ENCODE data around the gene TSSK2.

The TSSK2 gene

GRCh38 chr22:19128946-19129727, 2.0 kb upstream of the TSSK2 start:
- Histone ChIP-seq H3K4me3 (ENCODE audit: low read length in 2 of 2) (peak overlapping the region in 1 of 2 donors; percentile 6), H3K79me1 (ENCODE audit: low read depth, low read length) (peaks cover 6% of the 10 kb centered on the region), H3K36me3 (replicated peaks in 1 of 2; ENCODE audit: control insufficient read depth in 2 of 2, insufficient read depth in 2 of 2, low read length in 2 of 2) (peaks cover 18 to 30% of the 10 kb centered on the region in 2 donors), H2AK5ac (ENCODE audit: low read depth, low read length) (no peak overlapping the region), H2AFZ (ENCODE audit: low read length) (no peak overlapping the region), H3K9ac (ENCODE audit: low read depth, low read length, poor library complexity) (no peak overlapping the region), H3K4me2 (ENCODE audit: insufficient read depth, low read length, poor library complexity, severe bottlenecking) (no peak overlapping the region), H3K9me3 (replicated peaks in 1 of 2; ENCODE audit: control insufficient read depth in 2 of 2, insufficient read depth in 1 of 2, low read depth in 1 of 2, low read length in 2 of 2) (no peaks in the 10 kb centered on the region), H3K27me3 (ENCODE audit: control insufficient read depth in 3 of 3, insufficient read depth in 3 of 3, low read depth in 1 of 3, low read length in 3 of 3) (peaks cover 0 to 3% (median 0%) of the 10 kb centered on the region in 3 experiments), H3K18ac (ENCODE audit: low read length) (no peak overlapping the region), H2BK12ac (ENCODE audit: low read length) (no peak overlapping the region), H3K4ac (ENCODE audit: low read length) (no peak overlapping the region), H4K91ac (ENCODE audit: low read depth, low read length, poor library complexity) (no peak overlapping the region), H2BK15ac (ENCODE audit: low read length) (no peak overlapping the region), H3K23ac (ENCODE audit: low read depth, low read length, poor library complexity) (no peak overlapping the region), H3K27ac (replicated peaks; ENCODE audit: low read length) (no peak overlapping the region), H2BK5ac (ENCODE audit: low read length) (no peak overlapping the region), H3K4me1 (ENCODE audit: control insufficient read depth in 2 of 2, insufficient read depth in 1 of 2, low read depth in 1 of 2, low read length in 2 of 2) (no peaks in the 10 kb centered on the region), H2BK120ac (ENCODE audit: low read depth, low read length) (no peak overlapping the region), H3K14ac (ENCODE audit: low read length) (no peak overlapping the region), H4K8ac (ENCODE audit: low read depth, low read length) (no peak overlapping the region)
- no peak for DNase-seq (ENCODE audit: low spot score)
- WGBS, 2 donors (ENCODE audit: extremely low coverage in 2 of 2, insufficient read length in 2 of 2, insufficient replicate concordance in 1 of 2), result no CpG with 5 or more reads among the region's 7 CpGs

DNA sequence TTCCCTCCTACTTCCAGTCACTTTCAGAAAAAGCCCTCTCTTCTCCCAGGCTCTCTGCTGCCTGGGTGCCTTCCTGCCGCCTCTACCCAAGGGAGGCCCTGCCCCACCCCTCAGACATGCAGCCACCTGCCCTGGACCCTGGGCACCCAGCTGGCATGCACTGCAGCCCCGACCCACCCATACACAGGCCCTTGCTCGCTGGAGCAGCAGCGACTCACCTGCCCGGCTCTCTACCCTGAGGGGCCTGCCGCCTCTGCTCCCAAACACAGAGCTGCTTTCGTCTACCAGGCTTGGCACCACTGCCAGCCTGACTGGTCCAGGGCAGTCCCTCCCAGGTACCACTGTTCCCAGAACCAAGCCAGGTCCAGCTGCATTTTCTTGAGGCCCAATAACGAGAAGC, 1.2 kb upstream of the TSSK2 start:
- DNase-seq (ENCODE audit: low spot score), result no peak
- H2BK15ac ChIP-seq (ENCODE audit: low read length), result no peak overlapping the region
- H2BK120ac ChIP-seq (ENCODE audit: low read depth, low read length), result no peak overlapping the region
- H3K27me3 ChIP-seq (ENCODE audit: control insufficient read depth in 3 of 3, insufficient read depth in 3 of 3, low read depth in 1 of 3, low read length in 3 of 3), result peaks cover 0 to 3% (median 0%) of the 10 kb centered on the region in 3 experiments
- H3K4me1 ChIP-seq (ENCODE audit: control insufficient read depth in 2 of 2, insufficient read depth in 1 of 2, low read depth in 1 of 2, low read length in 2 of 2), result no peaks in the 10 kb centered on the region
- H3K79me1 ChIP-seq (ENCODE audit: low read depth, low read length), result peaks cover 10% of the 10 kb centered on the region
- no CpG with 5 or more reads among the region's 8 CpGs for WGBS, 2 donors (ENCODE audit: extremely low coverage in 2 of 2, insufficient read length in 2 of 2, insufficient replicate concordance in 1 of 2)
- no peak overlapping the region for H2BK5ac ChIP-seq (ENCODE audit: low read length)
- no peak overlapping the region for H3K14ac ChIP-seq (ENCODE audit: low read length)
- H3K9me3 ChIP-seq (replicated peaks in 1 of 2; ENCODE audit: control insufficient read depth in 2 of 2, insufficient read depth in 1 of 2, low read depth in 1 of 2, low read length in 2 of 2), result no peaks in the 10 kb centered on the region
- H4K91ac ChIP-seq (ENCODE audit: low read depth, low read length, poor library complexity), result no peak overlapping the region
- peak overlapping the region; percentile 60 for H3K23ac ChIP-seq (ENCODE audit: low read depth, low read length, poor library complexity)
- no peak overlapping the region for H3K18ac ChIP-seq (ENCODE audit: low read length)
- H3K9ac ChIP-seq (ENCODE audit: low read depth, low read length, poor library complexity), result peak overlapping the region; percentile 12
- H3K4me3 ChIP-seq (ENCODE audit: low read length in 2 of 2), result no peak overlapping the region
- no peak overlapping the region for H2AK5ac ChIP-seq (ENCODE audit: low read depth, low read length)
- H4K8ac ChIP-seq (ENCODE audit: low read depth, low read length), result no peak overlapping the region
- H3K4ac ChIP-seq (ENCODE audit: low read length), result no peak overlapping the region
- no peak overlapping the region for H3K27ac ChIP-seq (replicated peaks; ENCODE audit: low read length)
- no peak overlapping the region for H2AFZ ChIP-seq (ENCODE audit: low read length)
- no peak overlapping the region for H3K4me2 ChIP-seq (ENCODE audit: insufficient read depth, low read length, poor library complexity, severe bottlenecking)
- H3K36me3 ChIP-seq (replicated peaks in 1 of 2; ENCODE audit: control insufficient read depth in 2 of 2, insufficient read depth in 2 of 2, low read length in 2 of 2), result peaks cover 26 to 37% of the 10 kb centered on the region in 2 donors
- no peak overlapping the region for H2BK12ac ChIP-seq (ENCODE audit: low read length)

DNA sequence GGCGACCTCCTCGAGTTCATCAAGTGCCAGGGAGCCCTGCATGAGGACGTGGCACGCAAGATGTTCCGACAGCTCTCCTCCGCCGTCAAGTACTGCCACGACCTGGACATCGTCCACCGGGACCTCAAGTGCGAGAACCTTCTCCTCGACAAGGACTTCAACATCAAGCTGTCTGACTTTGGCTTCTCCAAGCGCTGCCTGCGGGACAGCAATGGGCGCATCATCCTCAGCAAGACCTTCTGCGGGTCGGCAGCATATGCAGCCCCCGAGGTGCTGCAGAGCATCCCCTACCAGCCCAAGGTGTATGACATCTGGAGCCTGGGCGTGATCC, 542 bp downstream of the TSSK2 start:
- H3K23ac ChIP-seq (ENCODE audit: low read depth, low read length, poor library complexity), result peak overlapping the region; percentile 59
- no peak overlapping the region for H4K8ac ChIP-seq (ENCODE audit: low read depth, low read length)
- peaks cover 37 to 52% of the 10 kb centered on the region in 2 donors for H3K36me3 ChIP-seq (replicated peaks in 1 of 2; ENCODE audit: control insufficient read depth in 2 of 2, insufficient read depth in 2 of 2, low read length in 2 of 2)
- H2BK15ac ChIP-seq (ENCODE audit: low read length), result no peak overlapping the region
- no peak overlapping the region for H3K27ac ChIP-seq (replicated peaks; ENCODE audit: low read length)
- H2AFZ ChIP-seq (ENCODE audit: low read length), result no peak overlapping the region
- H2AK5ac ChIP-seq (ENCODE audit: low read depth, low read length), result no peak overlapping the region
- H3K4ac ChIP-seq (ENCODE audit: low read length), result no peak overlapping the region
- H3K27me3 ChIP-seq (ENCODE audit: control insufficient read depth in 3 of 3, insufficient read depth in 3 of 3, low read depth in 1 of 3, low read length in 3 of 3), result no peaks in the 10 kb centered on the region
- no peak overlapping the region for H3K4me3 ChIP-seq (ENCODE audit: low read length in 2 of 2)
- H2BK12ac ChIP-seq (ENCODE audit: low read length), result no peak overlapping the region
- no peak overlapping the region for H3K4me2 ChIP-seq (ENCODE audit: insufficient read depth, low read length, poor library complexity, severe bottlenecking)
- no CpG with 5 or more reads among the region's 19 CpGs for WGBS, 2 donors (ENCODE audit: extremely low coverage in 2 of 2, insufficient read length in 2 of 2, insufficient replicate concordance in 1 of 2)
- no peak overlapping the region for H4K91ac ChIP-seq (ENCODE audit: low read depth, low read length, poor library complexity)
- no peak overlapping the region for H3K14ac ChIP-seq (ENCODE audit: low read length)
- no peak overlapping the region for H3K18ac ChIP-seq (ENCODE audit: low read length)
- H2BK120ac ChIP-seq (ENCODE audit: low read depth, low read length), result no peak overlapping the region
- no peaks in the 10 kb centered on the region for H3K9me3 ChIP-seq (replicated peaks in 1 of 2; ENCODE audit: control insufficient read depth in 2 of 2, insufficient read depth in 1 of 2, low read depth in 1 of 2, low read length in 2 of 2)
- no peak for DNase-seq (ENCODE audit: low spot score)
- no peak overlapping the region for H2BK5ac ChIP-seq (ENCODE audit: low read length)
- H3K79me1 ChIP-seq (ENCODE audit: low read depth, low read length), result peaks cover 10% of the 10 kb centered on the region
- no peaks in the 10 kb centered on the region for H3K4me1 ChIP-seq (ENCODE audit: control insufficient read depth in 2 of 2, insufficient read depth in 1 of 2, low read depth in 1 of 2, low read length in 2 of 2)
- no peak overlapping the region for H3K9ac ChIP-seq (ENCODE audit: low read depth, low read length, poor library complexity)

DNA sequence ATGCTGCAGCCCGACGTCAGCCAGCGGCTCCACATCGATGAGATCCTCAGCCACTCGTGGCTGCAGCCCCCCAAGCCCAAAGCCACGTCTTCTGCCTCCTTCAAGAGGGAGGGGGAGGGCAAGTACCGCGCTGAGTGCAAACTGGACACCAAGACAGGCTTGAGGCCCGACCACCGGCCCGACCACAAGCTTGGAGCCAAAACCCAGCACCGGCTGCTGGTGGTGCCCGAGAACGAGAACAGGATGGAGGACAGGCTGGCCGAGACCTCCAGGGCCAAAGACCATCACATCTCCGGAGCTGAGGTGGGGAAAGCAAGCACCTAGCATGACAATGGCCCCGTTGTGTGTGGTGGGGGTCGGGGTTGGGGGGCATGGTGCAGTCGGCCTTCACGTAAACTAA, 1.0 kb downstream of the TSSK2 start:
- H2AFZ ChIP-seq (ENCODE audit: low read length), result no peak overlapping the region

More for the DNA sequence above, 1.0 kb downstream of the TSSK2 start:
- Histone ChIP-seq H3K4ac (ENCODE audit: low read length) (no peak overlapping the region), H3K79me1 (ENCODE audit: low read depth, low read length) (peaks cover 10% of the 10 kb centered on the region), H2BK5ac (ENCODE audit: low read length) (no peak overlapping the region), H3K27ac (replicated peaks; ENCODE audit: low read length) (no peak overlapping the region), H2BK12ac (ENCODE audit: low read length) (no peak overlapping the region), H3K9me3 (replicated peaks in 1 of 2; ENCODE audit: control insufficient read depth in 2 of 2, insufficient read depth in 1 of 2, low read depth in 1 of 2, low read length in 2 of 2) (no peaks in the 10 kb centered on the region), H2BK15ac (ENCODE audit: low read length) (no peak overlapping the region), H3K18ac (ENCODE audit: low read length) (no peak overlapping the region), H2BK120ac (ENCODE audit: low read depth, low read length) (no peak overlapping the region), H2AK5ac (ENCODE audit: low read depth, low read length) (no peak overlapping the region), H3K4me1 (ENCODE audit: control insufficient read depth in 2 of 2, insufficient read depth in 1 of 2, low read depth in 1 of 2, low read length in 2 of 2) (no peaks in the 10 kb centered on the region), H3K27me3 (ENCODE audit: control insufficient read depth in 3 of 3, insufficient read depth in 3 of 3, low read depth in 1 of 3, low read length in 3 of 3) (no peaks in the 10 kb centered on the region), H3K23ac (ENCODE audit: low read depth, low read length, poor library complexity) (peak overlapping the region; percentile 65), H3K9ac (ENCODE audit: low read depth, low read length, poor library complexity) (no peak overlapping the region), H4K8ac (ENCODE audit: low read depth, low read length) (peak overlapping the region; percentile 43), H3K4me2 (ENCODE audit: insufficient read depth, low read length, poor library complexity, severe bottlenecking) (no peak overlapping the region), H3K36me3 (replicated peaks in 1 of 2; ENCODE audit: control insufficient read depth in 2 of 2, insufficient read depth in 2 of 2, low read length in 2 of 2) (peaks cover 41 to 57% of the 10 kb centered on the region in 2 donors), H4K91ac (ENCODE audit: low read depth, low read length, poor library complexity) (no peak overlapping the region), H3K14ac (ENCODE audit: low read length) (peak overlapping the region; percentile 38), H3K4me3 (ENCODE audit: low read length in 2 of 2) (no peak overlapping the region)
- DNase-seq (ENCODE audit: low spot score), result no peak
- WGBS, 2 donors (ENCODE audit: extremely low coverage in 2 of 2, insufficient read length in 2 of 2, insufficient replicate concordance in 1 of 2), result no CpG with 5 or more reads among the region's 20 CpGs

Measured in neuronal stem cell (in vitro differentiated cells).